CD14-positive monocyte (primary cell): ENCODE data around the gene GRIN2A. TPM values are rescaled to one million over a fixed set of nuclear protein-coding genes. Genes with fewer than 3 reads are reported as not detected.

ENCODE experiments used
- DNase-seq, 3 donors: peaks; one replicate each; pipeline ENCODE4 v3.0.0-alpha.2; 2011 to 2022
- H2AFZ ChIP-seq: 2 replicates; pipeline ENCODE4 v1.6.0; 2012; ENCODE audit warnings: mild to moderate bottlenecking, low read depth, low read length, inconsistent platforms; ENCODE audit not compliant: insufficient read depth, poor library complexity, severe bottlenecking
- H3K27ac ChIP-seq, 2 donors: 1 replicate in 1 of 2; 2 replicates in 1 of 2; pipeline ENCODE4 v1.5.1; 2012 to 2013; ENCODE audit warnings: low read length in 2 of 2, control low read depth in 1 of 2, inconsistent platforms in 1 of 2, low read depth in 1 of 2, mild to moderate bottlenecking in 1 of 2
- H3K27me3 ChIP-seq, 2 donors: one replicate each; pipeline versions ENCODE4 v1.6.0 to v1.6.1; 2011 to 2013; ENCODE audit warnings: low read length in 2 of 2; ENCODE audit not compliant: control insufficient read depth in 2 of 2, insufficient read depth in 2 of 2
- H3K36me3 ChIP-seq, 2 donors: replicated peaks in 1 of 2; 1 replicate in 1 of 2; 2 replicates in 1 of 2; pipeline versions ENCODE4 v1.5.1 to v1.6.1; 2012 to 2013; ENCODE audit warnings: low read length in 2 of 2, control low read depth in 1 of 2, inconsistent platforms in 1 of 2, mild to moderate bottlenecking in 1 of 2; ENCODE audit not compliant: insufficient read depth in 2 of 2, control insufficient read depth in 1 of 2
- H3K4me1 ChIP-seq, 2 donors: 1 replicate in 1 of 2; 2 replicates in 1 of 2; pipeline versions ENCODE4 v1.5.1 to v1.6.1; 2012 to 2013; ENCODE audit warnings: low read length in 2 of 2, control low read depth in 1 of 2, inconsistent platforms in 1 of 2, mild to moderate bottlenecking in 1 of 2, moderate library complexity in 1 of 2; ENCODE audit not compliant: insufficient read depth in 2 of 2, control insufficient read depth in 1 of 2
- H3K4me2 ChIP-seq: replicated peaks from 2 replicates; pipeline ENCODE3; 2012; ENCODE audit warnings: low read length, moderate library complexity, mild to moderate bottlenecking; ENCODE audit not compliant: poor library complexity, severe bottlenecking; ENCODE audit errors: extremely low read depth
- H3K4me3 ChIP-seq, 3 experiments: fragments of 200-600 bp in 1 of 3; sonication (generic) in 1 of 3; replicated peaks in 1 of 3; 1 replicate in 2 of 3; 2 replicates in 1 of 3; pipeline ENCODE4 v1.5.1; 2011 to 2013; ENCODE audit warnings: low read length in 3 of 3, mild to moderate bottlenecking in 3 of 3, control low read depth in 2 of 3, low read depth in 2 of 3, inconsistent platforms in 1 of 3, moderate library complexity in 1 of 3
- H3K79me2 ChIP-seq: 2 replicates; pipeline ENCODE4 v1.6.0; 2012; ENCODE audit warnings: mild to moderate bottlenecking, control low read depth, inconsistent platforms, low read length, moderate library complexity; ENCODE audit not compliant: insufficient read depth
- H3K9ac ChIP-seq: 2 replicates; pipeline ENCODE4 v1.6.0; 2017; ENCODE audit warnings: low read length, mild to moderate bottlenecking; ENCODE audit not compliant: insufficient read depth, poor library complexity, severe bottlenecking
- H3K9me3 ChIP-seq, 2 donors: replicated peaks in 1 of 2; 1 replicate in 1 of 2; 2 replicates in 1 of 2; pipeline versions ENCODE4 v1.5.1 to v1.6.1; 2012 to 2013; ENCODE audit warnings: low read length in 2 of 2, control low read depth in 1 of 2; ENCODE audit not compliant: control insufficient read depth in 1 of 2, insufficient read depth in 1 of 2
- H4K20me1 ChIP-seq: 2 replicates; pipeline ENCODE4 v1.6.0; 2012; ENCODE audit warnings: mild to moderate bottlenecking, low read length, control low read depth, moderate library complexity; ENCODE audit not compliant: insufficient read depth
- H3K27ac Mint-ChIP-seq, 7 donors: one replicate each; pipeline ENCODE4 v1.8.0; 2020; ENCODE audit warnings: mild to moderate bottlenecking in 7 of 7, mixed read lengths in 7 of 7, moderate library complexity in 6 of 7, inconsistent platforms in 2 of 7
- H3K27me3 Mint-ChIP-seq, 3 donors: one replicate each; pipeline ENCODE4 v1.8.0; 2021 to 2022; ENCODE audit warnings: low read depth in 3 of 3, mild to moderate bottlenecking in 3 of 3, mixed read lengths in 3 of 3, moderate library complexity in 3 of 3, inconsistent platforms in 1 of 3
- H3K36me3 Mint-ChIP-seq, 2 donors: one replicate each; pipeline ENCODE4 v1.8.0; 2020; ENCODE audit warnings: mixed read lengths in 2 of 2, inconsistent platforms in 1 of 2, mild to moderate bottlenecking in 1 of 2
- H3K4me1 Mint-ChIP-seq: one replicate; pipeline ENCODE4 v1.8.0; 2020; ENCODE audit warnings: mild to moderate bottlenecking, mixed read lengths
- H3K4me3 Mint-ChIP-seq, 2 donors: one replicate each; pipeline ENCODE4 v1.8.0; 2020; ENCODE audit warnings: mild to moderate bottlenecking in 2 of 2, mixed read lengths in 2 of 2, moderate library complexity in 1 of 2
- H3K9me3 Mint-ChIP-seq, 7 donors: one replicate each; pipeline ENCODE4 v1.8.0; 2020 to 2022; ENCODE audit warnings: mixed read lengths in 7 of 7, mild to moderate bottlenecking in 6 of 7, moderate library complexity in 6 of 7, inconsistent platforms in 2 of 7
- WGBS: methylation state at CpG from one replicate; pipeline ENCODE4 v1.1.5; 2013; ENCODE audit warnings: missing lambda C conversion rate; ENCODE audit not compliant: insufficient coverage; 5-methylcytosine and 5-hydroxymethylcytosine counted together
- intact Hi-C, 2 donors: fragments of 100-400 bp; cut with micrococcal nuclease; formaldehyde crosslinking; loops; one replicate each; pipeline versions ENCODE4 v1.15.0 to v1.15.1; 2023
- polyA plus RNA-seq, 3 donors: library from polyadenylated mRNA; depleted of rRNA in 1 of 3; unstranded in 2 of 3; stranded (reverse) in 1 of 3; fragments of 300-500 nt in 2 of 3; fragments of >200 nt in 1 of 3; fragmentation: Illumina TruSeq in 2 of 3; gene quantifications; 1 replicate in 2 of 3; 2 replicates in 1 of 3; pipeline ENCODE4 v1.2.3, GENCODE V29; 2012 to 2021
- TF ChIP-seq, protein P1 (sequence below): fragments of 200-600 bp; IDR thresholded peaks from one replicate; pipeline ENCODE4 v1.8.0; 2022; ENCODE audit warnings: antibody characterized with exemption, mild to moderate bottlenecking

GRIN2A gene
- polyA plus RNA-seq, 3 donors, result not detected

DNA sequence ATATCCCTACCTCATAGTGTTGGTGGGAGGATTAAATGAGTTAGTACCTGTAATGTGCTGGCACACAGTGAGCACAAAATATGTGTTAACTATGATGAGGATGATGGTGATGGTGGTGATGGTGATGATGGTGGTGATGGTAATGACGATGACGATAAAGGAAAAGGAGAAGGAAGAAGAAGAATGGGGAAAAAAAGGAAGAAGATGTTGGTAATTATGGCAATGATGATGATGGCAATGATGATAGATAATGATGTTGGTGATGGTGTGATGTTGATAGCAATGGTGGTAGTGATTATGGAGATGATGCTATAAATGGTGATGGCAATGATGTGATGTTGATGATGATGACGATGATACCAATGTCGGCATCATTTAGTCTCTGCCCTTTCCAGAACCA lies 270.2 kb downstream of the GRIN2A start:
- Mint-ChIP-seq H3K27ac (no peak overlapping the region), H3K9me3 (peaks cover 0 to 4% (median 3%) of the 10 kb centered on the region in 7 donors), H3K4me1 (no peaks in the 10 kb centered on the region), H3K4me3 (no peak overlapping the region), H3K36me3 (no peaks in the 10 kb centered on the region), H3K27me3 (peaks cover 0 to under 1% (median 0%) of the 10 kb centered on the region in 3 donors)
- TF ChIP-seq, protein P1, sequence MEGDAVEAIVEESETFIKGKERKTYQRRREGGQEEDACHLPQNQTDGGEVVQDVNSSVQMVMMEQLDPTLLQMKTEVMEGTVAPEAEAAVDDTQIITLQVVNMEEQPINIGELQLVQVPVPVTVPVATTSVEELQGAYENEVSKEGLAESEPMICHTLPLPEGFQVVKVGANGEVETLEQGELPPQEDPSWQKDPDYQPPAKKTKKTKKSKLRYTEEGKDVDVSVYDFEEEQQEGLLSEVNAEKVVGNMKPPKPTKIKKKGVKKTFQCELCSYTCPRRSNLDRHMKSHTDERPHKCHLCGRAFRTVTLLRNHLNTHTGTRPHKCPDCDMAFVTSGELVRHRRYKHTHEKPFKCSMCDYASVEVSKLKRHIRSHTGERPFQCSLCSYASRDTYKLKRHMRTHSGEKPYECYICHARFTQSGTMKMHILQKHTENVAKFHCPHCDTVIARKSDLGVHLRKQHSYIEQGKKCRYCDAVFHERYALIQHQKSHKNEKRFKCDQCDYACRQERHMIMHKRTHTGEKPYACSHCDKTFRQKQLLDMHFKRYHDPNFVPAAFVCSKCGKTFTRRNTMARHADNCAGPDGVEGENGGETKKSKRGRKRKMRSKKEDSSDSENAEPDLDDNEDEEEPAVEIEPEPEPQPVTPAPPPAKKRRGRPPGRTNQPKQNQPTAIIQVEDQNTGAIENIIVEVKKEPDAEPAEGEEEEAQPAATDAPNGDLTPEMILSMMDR, result no peak
- no peak for DNase-seq
- no peaks in the 10 kb centered on the region for H3K27me3 ChIP-seq
- WGBS, result 95% methylated on average over 2 of the region's 4 CpGs
- no peak overlapping the region for H3K4me3 ChIP-seq
- no peak overlapping the region for H2AFZ ChIP-seq
- no peak overlapping the region for H3K27ac ChIP-seq
- no peaks in the 10 kb centered on the region for H3K79me2 ChIP-seq
- H3K4me1 ChIP-seq, result no peaks in the 10 kb centered on the region
- no peak overlapping the region for H3K4me2 ChIP-seq
- intact Hi-C loops, result no loop called here
- no peak overlapping the region for H3K9ac ChIP-seq
- no peaks in the 10 kb centered on the region for H3K36me3 ChIP-seq
- no peaks in the 10 kb centered on the region for H3K9me3 ChIP-seq
- H4K20me1 ChIP-seq, result no peaks in the 10 kb centered on the region

GRCh38 chr16:9911231-9911630 lies 271.0 kb downstream of the GRIN2A start:
- no peak for DNase-seq
- TF ChIP-seq, protein P1, result no peak
- no peak overlapping the region for H3K27ac Mint-ChIP-seq

More at GRCh38 chr16:9911231-9911630, 271.0 kb downstream of the GRIN2A start:
- Histone ChIP-seq H3K9me3 (no peaks in the 10 kb centered on the region), H3K27me3 (no peaks in the 10 kb centered on the region), H3K9ac (no peak overlapping the region), H3K4me1 (no peaks in the 10 kb centered on the region), H2AFZ (no peak overlapping the region), H4K20me1 (no peaks in the 10 kb centered on the region), H3K36me3 (no peaks in the 10 kb centered on the region), H3K4me3 (no peak overlapping the region), H3K27ac (no peak overlapping the region), H3K79me2 (no peaks in the 10 kb centered on the region), H3K4me2 (no peak overlapping the region)
- Mint-ChIP-seq H3K36me3 (no peaks in the 10 kb centered on the region), H3K4me1 (no peaks in the 10 kb centered on the region), H3K27me3 (no peaks in the 10 kb centered on the region), H3K9me3 (peaks cover 0 to 10% (median 3%) of the 10 kb centered on the region in 7 donors), H3K4me3 (no peak overlapping the region)
- whole genome bisulfite sequencing, result 67% methylated on average over 1 of the region's 4 CpGs
- intact Hi-C loops, result no loop called here
